ENCODE data around the gene SHQ1.

Gene SHQ1

DNA sequence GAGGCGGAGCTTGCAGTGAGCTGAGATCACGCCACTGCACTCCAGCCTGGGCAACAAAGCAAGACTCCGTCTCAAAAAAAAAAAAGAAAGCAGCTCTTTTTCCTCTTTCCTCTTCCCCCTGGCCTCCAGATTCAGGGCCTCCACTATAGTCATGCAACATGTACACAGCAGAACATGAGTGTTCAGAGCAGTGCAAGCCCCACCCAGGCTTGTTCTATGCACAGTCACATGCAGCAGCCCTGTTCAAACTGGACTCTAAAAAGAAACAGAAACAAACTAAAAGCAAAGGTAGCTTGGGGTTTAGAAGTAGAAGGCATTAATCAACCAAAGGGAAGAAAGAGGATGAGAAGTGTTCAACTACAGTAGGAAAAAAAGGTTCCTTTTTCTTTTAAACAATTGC is 11.8 kb downstream of the SHQ1 start:
- Histone ChIP-seq H3K36me3 (peaks cover 79 to 100% (median 97%) of the 10 kb centered on the region in 11 experiments), H3K9me3 (replicated peaks in 1 of 11) (0 out of 22 replicates have a peak, but pooled peaks cover 0 to under 1% (median 0%) of the 10 kb centered on the region in 11 experiments), H4K20me1 (peaks cover 0 to 48% (median 4%) of the 10 kb centered on the region in 11 experiments; a peak in 6 of 22 replicates), H3K4me1 (no peaks in the 10 kb centered on the region), H3K4me2 (no peak overlapping the region), H3K9ac (no peak overlapping the region), H3K27me3 (no peaks in the 10 kb centered on the region), H3K27ac (no peak overlapping the region), H3K4me3 (no peak overlapping the region)
- TF ChIP-seq Cebpa-rat (IDR thresholded peaks at IDR 0.05): no peak

GRCh38 chr3:72830452-72831223 is 17.6 kb downstream of the SHQ1 start:
- Histone ChIP-seq H3K9ac (no peak overlapping the region), H3K36me3 (peaks cover 53 to 83% (median 70%) of the 10 kb centered on the region in 11 experiments), H3K9me3 (replicated peaks in 1 of 11) (no peaks in the 10 kb centered on the region; a peak in 1 of 22 replicates), H3K27ac (no peak overlapping the region), H4K20me1 (peaks cover 0 to 43% (median 3%) of the 10 kb centered on the region in 11 experiments; a peak in 6 of 22 replicates), H3K4me1 (no peaks in the 10 kb centered on the region), H3K4me3 (no peak overlapping the region), H3K4me2 (no peak overlapping the region), H3K27me3 (no peaks in the 10 kb centered on the region)
- TF ChIP-seq Cebpa-rat (IDR thresholded peaks at IDR 0.05): no peak

GRCh38 chr3:72829701-72830100 is 18.5 kb downstream of the SHQ1 start:
- H3K4me1 ChIP-seq: no peaks in the 10 kb centered on the region
- no peak overlapping the region for H3K9ac ChIP-seq
- no peak overlapping the region for H3K4me3 ChIP-seq
- H3K4me2 ChIP-seq: no peak overlapping the region
- H3K27ac ChIP-seq: no peak overlapping the region
- no peak for TF ChIP-seq Cebpa-rat (IDR thresholded peaks at IDR 0.05)
- peaks cover 45 to 75% (median 62%) of the 10 kb centered on the region in 11 experiments for H3K36me3 ChIP-seq
- no peaks in the 10 kb centered on the region; a peak in 1 of 22 replicates for H3K9me3 ChIP-seq (replicated peaks in 1 of 11)
- peaks cover 0 to 41% (median 0%) of the 10 kb centered on the region in 11 experiments; a peak in 6 of 22 replicates for H4K20me1 ChIP-seq
- no peaks in the 10 kb centered on the region for H3K27me3 ChIP-seq

DNA sequence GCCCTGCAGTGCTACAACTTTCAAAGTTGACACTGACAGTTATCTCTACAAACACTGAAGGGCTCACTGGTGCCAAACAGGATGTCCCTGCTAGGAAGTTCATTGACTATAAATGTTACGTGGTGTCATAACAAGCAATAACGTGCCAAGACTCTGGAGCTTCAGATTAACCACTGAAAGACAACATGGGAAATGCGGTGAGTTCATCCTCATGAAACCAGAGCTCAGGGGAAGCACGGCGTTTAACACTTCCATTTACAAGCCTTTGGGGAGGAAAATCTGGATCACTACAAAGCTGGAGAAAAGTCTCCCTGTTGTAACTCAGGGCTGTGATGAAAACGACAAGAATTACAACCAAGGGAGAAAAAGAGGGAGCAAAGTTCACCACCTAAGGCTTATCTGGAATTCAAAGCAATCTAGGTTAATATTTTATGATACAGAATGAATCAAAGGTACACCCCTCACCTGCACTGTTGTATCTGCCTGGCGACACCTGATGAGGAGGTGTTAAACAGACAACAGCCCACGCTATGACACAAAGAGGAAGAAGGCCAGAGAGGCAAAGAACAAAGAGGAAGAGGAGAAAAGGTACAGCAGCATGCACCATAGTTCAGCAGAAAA is 27.0 kb downstream of the SHQ1 start:
- H3K27ac ChIP-seq: peak overlapping the region in 7 of 11 experiments; percentile 6 to 49 (median 16); a peak in 8 of 22 replicates
- no peak for TF ChIP-seq Cebpa-rat (IDR thresholded peaks at IDR 0.05)
- peaks cover 0 to 41% (median 20%) of the 10 kb centered on the region in 11 experiments; a peak in 12 of 22 replicates for H3K36me3 ChIP-seq
- peak overlapping the region; percentile 59 to 80 (median 72) for H3K4me2 ChIP-seq
- H3K9me3 ChIP-seq (replicated peaks in 1 of 11): no peaks in the 10 kb centered on the region
- peak overlapping the region in 3 of 11 experiments; percentile 2 to 14 (median 2); a peak in 4 of 22 replicates for H3K9ac ChIP-seq
- peak overlapping the region in 2 of 10 experiments; percentile 2 to 4; a peak in 2 of 20 replicates for H3K4me3 ChIP-seq
- H3K27me3 ChIP-seq: no peaks in the 10 kb centered on the region
- peaks cover 0 to 68% (median 35%) of the 10 kb centered on the region in 11 experiments; a peak in 17 of 22 replicates for H4K20me1 ChIP-seq
- peaks cover 29 to 60% (median 40%) of the 10 kb centered on the region in 10 experiments for H3K4me1 ChIP-seq

- H4K20me1 ChIP-seq: peaks cover 0 to 67% (median 28%) of the 10 kb centered on the region in 11 experiments; a peak in 17 of 22 replicates
- H3K4me3 ChIP-seq: 0 out of 20 replicates have a peak overlapping the region, but pooled peaks of 2 of the 10 experiments have one; percentile 2 to 4
- peaks cover 29 to 60% (median 40%) of the 10 kb centered on the region in 10 experiments for H3K4me1 ChIP-seq
- peak overlapping the region; percentile 59 to 80 (median 72); a peak in 21 of 22 replicates for H3K4me2 ChIP-seq
- peak overlapping the region in 6 of 11 experiments; percentile 16 to 49 (median 36); a peak in 8 of 22 replicates for H3K27ac ChIP-seq
- no peak for TF ChIP-seq Cebpa-rat (IDR thresholded peaks at IDR 0.05)
- no peaks in the 10 kb centered on the region for H3K27me3 ChIP-seq
- H3K36me3 ChIP-seq: peaks cover under 1 to 50% (median 16%) of the 10 kb centered on the region in 11 experiments; a peak in 13 of 22 replicates
- H3K9ac ChIP-seq: peak overlapping the region in 2 of 11 experiments; percentile 2; a peak in 1 of 22 replicates
- H3K9me3 ChIP-seq (replicated peaks in 1 of 11): no peaks in the 10 kb centered on the region
Measured at GRCh38 chr3:72820415-72820814, 27.8 kb downstream of the SHQ1 start.

GRCh38 chr3:72818905-72819304 is 29.3 kb downstream of the SHQ1 start:
- Histone ChIP-seq H3K27me3 (no peaks in the 10 kb centered on the region), H3K4me3 (no peak overlapping the region), H3K9me3 (replicated peaks in 1 of 11) (no peaks in the 10 kb centered on the region), H3K27ac (no peak overlapping the region), H3K9ac (no peak overlapping the region), H4K20me1 (peaks cover 0 to 60% (median 21%) of the 10 kb centered on the region in 11 experiments; a peak in 17 of 22 replicates), H3K4me1 (peaks cover 29 to 60% (median 40%) of the 10 kb centered on the region in 10 experiments), H3K4me2 (no peak overlapping the region), H3K36me3 (peaks cover 2 to 58% (median 16%) of the 10 kb centered on the region in 11 experiments; a peak in 15 of 22 replicates)
- no peak for TF ChIP-seq Cebpa-rat (IDR thresholded peaks at IDR 0.05)

- Histone ChIP-seq H4K20me1 (peaks cover 0 to 58% (median 21%) of the 10 kb centered on the region in 11 experiments; a peak in 17 of 22 replicates), H3K27ac (no peak overlapping the region), H3K4me2 (no peak overlapping the region; a peak in 1 of 22 replicates), H3K9ac (no peak overlapping the region), H3K4me3 (no peak overlapping the region), H3K27me3 (no peaks in the 10 kb centered on the region), H3K4me1 (peaks cover 29 to 60% (median 40%) of the 10 kb centered on the region in 10 experiments), H3K9me3 (replicated peaks in 1 of 11) (no peaks in the 10 kb centered on the region), H3K36me3 (peaks cover 0 to 54% (median 12%) of the 10 kb centered on the region in 11 experiments; a peak in 18 of 22 replicates)
- no peak for TF ChIP-seq Cebpa-rat (IDR thresholded peaks at IDR 0.05)
Measured at GRCh38 chr3:72818092-72818773, 30.0 kb downstream of the SHQ1 start.

GRCh38 chr3:72816862-72817355 is 31.3 kb downstream of the SHQ1 start:
- Histone ChIP-seq H3K36me3 (peaks cover 0 to 60% (median 22%) of the 10 kb centered on the region in 11 experiments; a peak in 19 of 22 replicates), H3K4me1 (peaks cover 24 to 52% (median 34%) of the 10 kb centered on the region in 10 experiments)

More at GRCh38 chr3:72816862-72817355, 31.3 kb downstream of the SHQ1 start:
- H3K4me2 ChIP-seq: peak overlapping the region in 6 of 11 experiments; percentile 0 to 59 (median 32); a peak in 8 of 22 replicates
- no peaks in the 10 kb centered on the region for H3K9me3 ChIP-seq (replicated peaks in 1 of 11)
- H3K27ac ChIP-seq: no peak overlapping the region
- H3K9ac ChIP-seq: no peak overlapping the region
- TF ChIP-seq Cebpa-rat (IDR thresholded peaks at IDR 0.05): no peak
- no peaks in the 10 kb centered on the region for H3K27me3 ChIP-seq
- no peak overlapping the region for H3K4me3 ChIP-seq
- peaks cover 0 to 46% (median 18%) of the 10 kb centered on the region in 11 experiments; a peak in 16 of 22 replicates for H4K20me1 ChIP-seq
